H1 (cell line): ENCODE results near the gene CDCA5. TPM values are rescaled to one million over a fixed set of nuclear protein-coding genes. Genes with fewer than 3 reads are reported as not detected.

ENCODE experiments used
- CTCF ChIA-PET: fragments of 300-600 bp; sonication (Branson Sonifier 250); formaldehyde crosslinking; loops from one replicate; lab custom pipeline; 2021; ENCODE audit not compliant: partially characterized antibody; lab: Charles Lee
- POLR2A ChIA-PET: fragments of 300-600 bp; sonication (Branson Sonifier 250); formaldehyde crosslinking; loops from one replicate; lab custom pipeline; 2021; ENCODE audit warnings: inconsistent platforms; ENCODE audit not compliant: partially characterized antibody; lab: Charles Lee
- DNase-seq, 2 experiments: peaks; one replicate each; pipeline versions ENCODE4 v3.0.0 to v3.0.0-alpha.2; 2010 to 2022; ENCODE audit warnings: low spot score in 2 of 2, low read depth in 1 of 2, mixed read lengths in 1 of 2
- FAIRE-seq: peaks from 2 replicates; lab custom pipeline; 2011; peaks lifted over from hg19 to GRCh38; lab: Jason Lieb, UNC
- H2AFZ ChIP-seq: 2 replicates; pipeline ENCODE4 v1.8.1; 2012; ENCODE audit warnings: low read length, inconsistent platforms
- H2AK5ac ChIP-seq: 2 replicates; pipeline ENCODE4 v1.6.1; 2013; ENCODE audit warnings: low read depth, low read length
- H2BK120ac ChIP-seq: replicated peaks from 2 replicates; pipeline ENCODE3; 2013; ENCODE audit warnings: low read depth, low read length, inconsistent platforms
- H2BK12ac ChIP-seq: 2 replicates; pipeline ENCODE4 v1.6.1; 2013; ENCODE audit warnings: low read depth, low read length
- H2BK15ac ChIP-seq: 2 replicates; pipeline ENCODE4 v1.6.1; 2013; ENCODE audit warnings: low read length
- H2BK20ac ChIP-seq: 2 replicates; pipeline ENCODE4 v1.6.1; 2013; ENCODE audit warnings: low read length
- H2BK5ac ChIP-seq: 2 replicates; pipeline ENCODE4 v1.6.1; 2013; ENCODE audit warnings: low read depth, low read length
- H3K14ac ChIP-seq: 2 replicates; pipeline ENCODE4 v1.6.1; 2013; ENCODE audit warnings: inconsistent platforms; ENCODE audit not compliant: insufficient read length
- H3K18ac ChIP-seq: 2 replicates; pipeline ENCODE4 v1.6.1; 2013; ENCODE audit warnings: low read length; ENCODE audit errors: extremely low read depth
- H3K23ac ChIP-seq: 2 replicates; pipeline ENCODE4 v1.6.1; 2013; ENCODE audit warnings: inconsistent platforms; ENCODE audit not compliant: insufficient read length
- H3K23me2 ChIP-seq: 2 replicates; pipeline ENCODE4 v1.6.1; 2013; ENCODE audit warnings: low read depth, low read length
- H3K27ac ChIP-seq: 2 replicates; pipeline ENCODE4 v1.6.1; 2011; ENCODE audit warnings: low read depth, low read length, inconsistent platforms
- H3K27me3 ChIP-seq, 4 experiments: replicated peaks in 1 of 4; 1 replicate in 1 of 4; 2 replicates in 3 of 4; pipeline versions ENCODE4 v1.6.1 to v1.8.1; 2011 to 2013; ENCODE audit warnings: low read length in 3 of 4, mild to moderate bottlenecking in 3 of 4, inconsistent platforms in 2 of 4, mixed read lengths in 2 of 4, moderate library complexity in 1 of 4; ENCODE audit not compliant: control insufficient read depth in 3 of 4, insufficient read depth in 3 of 4; ENCODE audit errors: extremely low read depth in 1 of 4
- H3K36me3 ChIP-seq, 4 experiments: 2 replicates each; pipeline versions ENCODE4 v1.6.1 to v1.8.1; 2011 to 2013; ENCODE audit warnings: mild to moderate bottlenecking in 4 of 4, low read length in 3 of 4, moderate library complexity in 2 of 4, control low read depth in 1 of 4, inconsistent platforms in 1 of 4; ENCODE audit not compliant: insufficient read depth in 4 of 4, control insufficient read depth in 2 of 4
- H3K4ac ChIP-seq: replicated peaks from 2 replicates; pipeline ENCODE3; 2013; ENCODE audit warnings: low read length, low read depth, mixed read lengths, inconsistent platforms; ENCODE audit not compliant: insufficient read length
- H3K4me1 ChIP-seq, 4 experiments: replicated peaks in 1 of 4; 1 replicate in 1 of 4; 2 replicates in 3 of 4; pipeline versions ENCODE4 v1.6.1 to v1.8.1; 2011 to 2013; ENCODE audit warnings: low read length in 3 of 4, inconsistent platforms in 2 of 4, mixed read lengths in 1 of 4; ENCODE audit not compliant: insufficient read depth in 4 of 4, control insufficient read depth in 3 of 4
- H3K4me2 ChIP-seq, 2 experiments: 2 replicates each; pipeline versions ENCODE4 v1.6.1 to v1.8.1; 2011 to 2013; ENCODE audit warnings: low read depth in 2 of 2, low read length in 2 of 2, control low read depth in 1 of 2, inconsistent platforms in 1 of 2, mild to moderate bottlenecking in 1 of 2; ENCODE audit not compliant: insufficient read depth in 1 of 2
- H3K4me3 ChIP-seq, 4 experiments: fragments of 200-600, 300-600 bp in 1 of 4; sonication (generic), shearing (Covaris generic), sonication (Bioruptor Twin) in 1 of 4; 2 replicates each; pipeline versions ENCODE4 v1.5.1 to v1.8.1; 2011 to 2016; ENCODE audit warnings: low read length in 4 of 4, low read depth in 3 of 4, control low read depth in 2 of 4, inconsistent platforms in 2 of 4, mild to moderate bottlenecking in 2 of 4, mixed read lengths in 1 of 4, moderate library complexity in 1 of 4; ENCODE audit not compliant: insufficient read depth in 2 of 4; ENCODE audit errors: extremely low read depth in 1 of 4
- H3K56ac ChIP-seq: replicated peaks from 2 replicates; pipeline ENCODE3; 2013; ENCODE audit warnings: low read depth, mild to moderate bottlenecking, mixed read lengths, low read length, inconsistent platforms; ENCODE audit not compliant: insufficient read length
- H3K79me1 ChIP-seq: 2 replicates; pipeline ENCODE4 v1.6.1; 2013; ENCODE audit warnings: low read depth, low read length, control low read depth
- H3K79me2 ChIP-seq, 2 experiments: 2 replicates each; pipeline versions ENCODE4 v1.6.1 to v1.8.1; 2012 to 2013; ENCODE audit warnings: low read length in 2 of 2, mild to moderate bottlenecking in 2 of 2, inconsistent platforms in 1 of 2; ENCODE audit not compliant: insufficient read depth in 2 of 2, control insufficient read depth in 1 of 2
- H3K9ac ChIP-seq, 4 experiments: replicated peaks in 1 of 4; 1 replicate in 1 of 4; 2 replicates in 3 of 4; pipeline versions ENCODE4 v1.6.1 to v1.8.1; 2011 to 2013; ENCODE audit warnings: low read depth in 3 of 4, low read length in 3 of 4, control low read depth in 2 of 4, mild to moderate bottlenecking in 2 of 4, moderate library complexity in 2 of 4, inconsistent platforms in 1 of 4; ENCODE audit errors: extremely low read depth in 1 of 4
- H3K9me3 ChIP-seq, 2 experiments: 2 replicates each; pipeline versions ENCODE4 v1.6.1 to v1.8.1; 2012 to 2013; ENCODE audit warnings: mild to moderate bottlenecking in 2 of 2, moderate library complexity in 2 of 2, control low read depth in 1 of 2, inconsistent platforms in 1 of 2, low read depth in 1 of 2, low read length in 1 of 2, mixed read lengths in 1 of 2; ENCODE audit not compliant: insufficient read depth in 2 of 2
- H4K20me1 ChIP-seq, 2 experiments: replicated peaks in 1 of 2; 2 replicates each; pipeline versions ENCODE3 to v1.8.1; 2011 to 2013; ENCODE audit warnings: inconsistent platforms in 2 of 2, low read length in 2 of 2, mild to moderate bottlenecking in 1 of 2; ENCODE audit not compliant: insufficient read depth in 2 of 2, control insufficient read depth in 1 of 2
- H4K5ac ChIP-seq: 2 replicates; pipeline ENCODE4 v1.6.1; 2013; ENCODE audit warnings: low read length, low read depth, mixed read lengths, inconsistent platforms; ENCODE audit not compliant: insufficient read length
- H4K8ac ChIP-seq: 2 replicates; pipeline ENCODE4 v1.8.0; 2013; ENCODE audit warnings: mild to moderate bottlenecking, moderate library complexity, low read length, inconsistent platforms; ENCODE audit not compliant: insufficient read depth; ENCODE audit errors: extremely low read depth
- H4K91ac ChIP-seq: replicated peaks from 2 replicates; pipeline ENCODE3; 2013; ENCODE audit warnings: low read length, mixed read lengths, inconsistent platforms; ENCODE audit not compliant: insufficient read length
- BCL11A ChIP-seq, 2 experiments: IDR thresholded peaks; one replicate each; pipeline ENCODE4 v1.6.1; 2011; ENCODE audit warnings: low read depth in 2 of 2, low read length in 2 of 2, mild to moderate bottlenecking in 2 of 2
- FOSL1 ChIP-seq: IDR thresholded peaks from 2 replicates; pipeline ENCODE4 v1.6.1; 2011; ENCODE audit warnings: mild to moderate bottlenecking, low read depth, low read length, moderate library complexity; ENCODE audit not compliant: insufficient read depth
- KDM1A ChIP-seq: fragments of 200-600, 300-600 bp; sonication (generic); IDR thresholded peaks from 2 replicates; pipeline ENCODE4 v1.7.1; 2016; ENCODE audit warnings: mild to moderate bottlenecking, low read length, borderline replicate concordance
- KDM5A ChIP-seq: fragments of 200-600 bp; IDR thresholded peaks from 2 replicates; pipeline ENCODE4 v1.7.1; 2012; ENCODE audit warnings: mild to moderate bottlenecking, low read length, inconsistent platforms, mixed read lengths
- POLR2AphosphoS5 ChIP-seq: IDR thresholded peaks from 2 replicates; pipeline ENCODE4 v1.6.1; 2011; ENCODE audit warnings: low read depth, low read length
- RXRA ChIP-seq: IDR thresholded peaks from 2 replicates; pipeline ENCODE4 v1.6.1; 2011; ENCODE audit warnings: low read depth, mild to moderate bottlenecking, low read length, moderate library complexity; ENCODE audit not compliant: insufficient read depth
- SP4 ChIP-seq: IDR thresholded peaks from 2 replicates; pipeline ENCODE4 v1.6.1; 2012; ENCODE audit warnings: low read length, inconsistent platforms
- TCF12 ChIP-seq: IDR thresholded peaks from 2 replicates; pipeline ENCODE4 v1.6.1; 2011; ENCODE audit warnings: low read depth, mild to moderate bottlenecking, low read length
- WGBS, 2 experiments: shearing (Covaris generic) in 1 of 2; methylation state at CpG; one replicate each; pipeline versions ENCODE4 v1.1.6 to v1.1.7; 2013 to 2015; ENCODE audit warnings: low lambda C conversion rate in 2 of 2, mixed read lengths in 2 of 2, inconsistent platforms in 1 of 2, low coverage in 1 of 2, missing lambda C conversion rate in 1 of 2; ENCODE audit not compliant: insufficient replicate concordance in 2 of 2, insufficient coverage in 1 of 2, insufficient read length in 1 of 2; ENCODE audit errors: extremely low coverage in 1 of 2, missing lambda C conversion rate in 1 of 2; 5-methylcytosine and 5-hydroxymethylcytosine counted together
- polyA plus RNA-seq, 7 experiments: library from polyadenylated mRNA; depleted of rRNA in 3 of 7; stranded (reverse) in 5 of 7; unstranded in 2 of 7; fragments of >200 nt in 5 of 7; fragments of 200-250 nt in 2 of 7; gene quantifications; 1 replicate in 5 of 7; 2 replicates in 1 of 7; 4 replicates in 1 of 7; pipeline versions ENCODE4 v1.2.1 to v1.2.3, GENCODE V29; 2011 to 2013; ENCODE audit warnings: missing spikeins in 2 of 7, mixed read lengths in 2 of 7
- total RNA-seq: library from RNA; stranded (reverse); fragmentation: NEBNext Ultra II Directional; extraction: Animal tissue kit (Norgen Biotek cat#: 25700); gene quantifications from 2 replicates; pipeline ENCODE4 v1.2.1, GENCODE V29; 2021

The CDCA5 gene
- total and polyA plus RNA-seq, 2 of the 8 experiments (the other 6 are each of a cell fraction or from before 2014, with no cell fraction given) = 39.2 to 87.0 TPM

DNA sequence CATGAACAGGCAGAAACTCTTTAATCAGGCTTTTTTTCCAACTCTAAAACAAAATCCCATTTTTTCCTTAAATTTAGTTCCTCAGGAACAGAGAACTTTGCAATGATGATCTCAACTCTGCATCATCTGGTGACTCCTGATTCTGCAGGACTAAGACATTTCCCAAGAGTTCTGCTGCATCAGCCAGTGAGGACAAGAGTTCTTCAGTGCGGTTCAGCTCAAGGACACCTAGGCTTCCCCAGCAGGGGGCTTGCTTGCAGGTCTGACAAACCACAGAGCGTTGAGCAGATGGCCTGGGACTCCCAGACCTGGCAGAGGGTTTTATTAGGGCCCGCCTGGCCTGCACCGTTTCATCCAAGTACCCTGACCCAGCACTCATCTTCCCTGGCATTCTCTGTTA, 6.4 kb downstream of the CDCA5 start:
- H3K79me1 ChIP-seq = peaks cover 8% of the 10 kb centered on the region; the same call in 1 of the 2 replicates
- peaks cover 20 to 41% (median 36%) of the 10 kb centered on the region in 4 experiments for H3K36me3 ChIP-seq
- no peak overlapping the region for H4K5ac ChIP-seq
- 91% methylated on average over 4 of the region's 4 CpGs; no CpG with 5 or more reads in 1 of the 2 experiments for WGBS, 2 experiments
- no peak overlapping the region for H2BK120ac ChIP-seq
- H3K56ac ChIP-seq = no peak overlapping the region
- H2BK20ac ChIP-seq = no peak overlapping the region
- H2AK5ac ChIP-seq = no peak overlapping the region
- H2BK12ac ChIP-seq = no peak overlapping the region
- DNase-seq = no peak
- H3K9ac ChIP-seq = no peak overlapping the region
- no peak overlapping the region for H3K23ac ChIP-seq
- H3K9me3 ChIP-seq = no peaks in the 10 kb centered on the region
- H3K27me3 ChIP-seq = no peaks in the 10 kb centered on the region
- H3K79me2 ChIP-seq = peaks cover 0 to 30% of the 10 kb centered on the region in 2 experiments; a peak in 3 of 4 replicates
- no peak overlapping the region for H3K18ac ChIP-seq
- POLR2A ChIA-PET = interaction anchor here (1.5 to 21.6 kb wide), 8 partner anchors 8 to 315 kb away, joined by 3 to 230 read pairs (median 13); partner anchors contain the start of genes NAALADL1 and VPS51
- no peak overlapping the region for H3K27ac ChIP-seq
- no peak overlapping the region for H2AFZ ChIP-seq
- no peak overlapping the region for H3K4me3 ChIP-seq
- no peaks in the 10 kb centered on the region; a peak in 1 of 7 replicates for H3K4me1 ChIP-seq
- peaks cover 6 to 11% of the 10 kb centered on the region in 2 experiments for H4K20me1 ChIP-seq
- H3K4me2 ChIP-seq = no peak overlapping the region
- TF ChIP-seq POLR2AphosphoS5 = no peak
- no peak for TF ChIP-seq SP4
- TF ChIP-seq RXRA = no peak
- TF ChIP-seq TCF12 = no peak
- no peak for TF ChIP-seq KDM1A
- TF ChIP-seq FOSL1 = no peak
- TF ChIP-seq KDM5A = no peak
- TF ChIP-seq BCL11A (IDR thresholded peaks at IDR 0.05; ENCODE audit: low read depth in 2 of 2, low read length in 2 of 2) = no peak
- H3K4ac ChIP-seq = no peak overlapping the region
- no peaks in the 10 kb centered on the region for H3K23me2 ChIP-seq
- no peak overlapping the region for H3K14ac ChIP-seq
- no peak overlapping the region for H4K8ac ChIP-seq
- no peak overlapping the region for H4K91ac ChIP-seq
- CTCF ChIA-PET = interaction anchor here (0.6 to 4.7 kb wide), 18 partner anchors 11 to 650 kb away, joined by 3 to 28 read pairs (median 4); partner anchors contain the start of genes ARL2, CAPN1, NAALADL1 and SAC3D1
- no peak for FAIRE-seq
- H2BK15ac ChIP-seq = no peak overlapping the region
- no peak overlapping the region for H2BK5ac ChIP-seq
